HG02798 (cell line): ENCODE measurements around the gene CBX4.
"Not testable (repeated sequence)": the region's sequence is repeated elsewhere in the genome, so short reads cannot be mapped to it uniquely, and the experiment has no call there.

Source experiments
- ATAC-seq: cut with Tn5 transposase; IDR thresholded peaks from one replicate; pipeline ENCODE4 v1.9.1; 2021; ENCODE audit warnings: mild to moderate bottlenecking; ENCODE audit not compliant: unreplicated experiment, poor library complexity

CBX4 gene

DNA sequence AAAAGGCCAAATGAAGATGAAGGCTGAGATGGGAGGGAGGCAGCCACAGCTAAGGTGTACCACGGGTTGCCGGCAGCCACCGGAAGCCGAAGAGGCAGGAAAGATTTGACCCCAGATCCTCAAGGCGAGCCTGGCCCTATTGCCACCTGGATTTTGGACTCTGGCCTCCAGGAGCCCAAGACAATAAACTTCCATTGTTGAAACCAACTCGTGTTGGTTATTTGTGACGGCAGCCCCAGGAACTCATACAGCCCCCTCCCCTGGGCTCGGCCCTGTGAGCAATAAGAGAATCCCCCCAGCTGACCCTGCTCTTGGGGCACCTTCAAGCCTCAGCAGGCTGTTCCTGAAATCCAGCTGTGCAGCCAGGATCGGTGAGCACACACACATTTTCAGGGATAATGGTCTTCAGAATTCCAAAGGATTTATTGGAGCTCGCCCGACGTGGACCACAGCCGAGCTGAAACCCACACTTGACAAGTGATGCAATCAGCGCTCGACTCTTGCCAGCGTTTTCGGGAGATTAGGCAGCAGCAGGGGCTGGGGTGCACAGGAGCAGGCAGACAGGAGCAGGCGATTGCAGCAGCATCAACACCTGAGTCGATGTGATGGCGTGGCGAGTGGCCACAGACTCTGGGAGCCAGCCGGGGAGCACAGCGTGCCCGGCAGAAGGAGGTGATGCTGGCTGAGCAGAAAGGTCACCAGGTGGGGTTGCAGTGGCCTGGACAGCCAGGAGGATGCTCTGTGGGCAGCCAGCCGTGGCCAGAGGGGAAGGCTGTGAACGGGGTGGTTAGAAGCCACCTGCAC, 22.4 kb upstream of the CBX4 start:
- ATAC-seq, result no peak

DNA sequence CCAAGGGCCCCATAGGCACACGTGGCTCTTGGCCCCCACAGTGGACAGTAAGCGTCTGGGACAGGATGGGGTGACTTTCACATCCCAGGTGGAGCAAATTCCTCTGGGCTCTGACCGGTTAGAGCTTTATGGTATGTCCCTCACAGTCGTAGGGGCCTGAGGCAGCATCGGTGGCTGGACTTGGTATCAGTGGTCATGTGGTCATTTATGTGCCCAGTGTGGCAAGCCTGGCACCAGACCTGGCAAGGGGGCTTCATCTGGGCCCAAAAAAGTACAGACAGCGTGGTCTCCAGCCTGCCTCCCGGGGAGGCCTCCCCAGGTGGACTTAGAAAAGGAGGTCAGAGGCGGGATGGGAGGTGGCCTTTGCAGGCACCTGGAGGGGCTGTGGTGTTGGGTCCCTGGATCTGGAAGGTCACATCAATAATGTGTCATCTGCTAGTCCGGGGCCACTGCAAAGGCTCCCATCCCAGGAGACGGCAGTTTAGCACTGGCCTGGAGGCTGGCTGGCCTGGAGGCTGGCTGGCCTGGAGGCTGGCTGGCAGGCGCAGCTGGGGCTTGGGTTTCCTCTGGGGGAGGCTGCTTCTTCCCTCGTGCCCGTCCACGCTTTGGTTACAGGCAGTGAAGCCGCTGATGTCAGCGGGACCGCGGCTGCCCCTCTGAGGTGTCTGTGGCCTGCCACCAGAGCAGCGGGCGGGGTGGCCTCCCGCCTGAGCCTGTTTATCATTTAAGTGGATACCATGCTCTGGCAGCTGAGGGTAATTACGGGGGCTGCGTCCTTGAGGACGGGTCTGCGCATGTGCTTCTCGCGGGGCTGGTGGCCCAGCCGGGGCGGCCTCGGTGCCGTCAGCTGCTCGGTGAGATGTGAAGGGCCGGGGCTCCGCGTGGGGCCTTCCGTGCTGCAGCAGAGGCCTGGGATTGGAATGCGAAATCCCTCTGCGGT, 20.7 kb upstream of the CBX4 start:
- no peak for ATAC-seq

DNA sequence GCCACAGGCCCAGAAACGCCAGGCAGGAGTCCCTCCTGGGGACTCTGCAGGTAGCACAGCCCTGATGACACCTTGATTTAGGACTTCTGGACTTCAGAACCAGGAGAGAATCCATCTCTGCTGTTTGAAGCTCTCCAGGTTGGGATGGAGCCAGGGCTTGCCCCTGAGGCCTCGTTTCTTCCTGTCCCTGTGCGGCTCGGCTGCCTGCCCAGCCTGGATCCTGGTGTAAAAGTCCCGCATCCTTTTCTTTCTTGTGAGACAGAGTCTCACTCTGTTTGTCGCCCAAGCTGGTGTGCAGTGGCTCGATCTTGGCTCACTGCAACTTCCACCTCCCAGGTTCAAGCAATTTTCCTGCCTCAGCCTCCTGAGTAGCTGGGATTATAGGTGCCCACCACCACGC, 17.9 kb upstream of the CBX4 start:
- ATAC-seq, result no peak

DNA sequence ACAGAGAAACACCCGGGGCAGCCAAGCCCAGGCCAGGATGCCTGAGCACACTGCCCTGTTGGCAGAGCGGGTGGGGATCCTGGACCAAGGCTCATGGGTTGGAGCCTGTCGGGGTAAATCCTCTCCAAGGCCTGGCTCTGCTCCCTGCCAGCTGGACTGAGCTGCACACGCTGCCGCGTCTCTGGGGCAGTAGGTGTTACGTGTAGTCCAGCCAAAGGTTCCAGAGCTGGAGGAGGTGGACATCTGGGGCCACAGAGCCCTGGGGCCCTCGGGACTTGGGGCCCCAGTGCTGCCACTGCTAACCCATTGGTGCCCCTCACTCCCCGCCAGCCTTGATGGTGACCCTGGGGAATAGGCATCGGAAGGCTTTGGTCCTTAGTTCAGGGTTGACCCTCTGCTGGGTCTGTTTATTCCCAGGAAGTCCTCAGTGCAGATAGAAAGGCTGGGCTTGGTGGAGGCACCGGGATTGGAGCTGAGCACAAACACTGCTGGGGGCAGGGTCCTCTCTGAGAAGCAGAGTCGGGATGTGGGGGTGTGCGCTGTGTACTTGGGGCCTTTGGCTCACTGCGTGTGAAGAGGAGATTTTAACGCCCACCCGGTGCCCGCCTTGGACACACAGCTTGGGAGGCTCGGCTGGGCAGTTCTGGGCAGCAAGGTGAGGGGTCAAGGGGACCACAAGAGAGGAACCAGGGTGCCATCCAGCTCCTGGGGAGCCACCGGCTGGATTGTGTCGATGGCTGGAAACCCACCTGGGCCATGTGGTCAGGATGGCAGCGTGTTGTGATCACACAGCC, 16.3 kb upstream of the CBX4 start:
- no peak for ATAC-seq

DNA sequence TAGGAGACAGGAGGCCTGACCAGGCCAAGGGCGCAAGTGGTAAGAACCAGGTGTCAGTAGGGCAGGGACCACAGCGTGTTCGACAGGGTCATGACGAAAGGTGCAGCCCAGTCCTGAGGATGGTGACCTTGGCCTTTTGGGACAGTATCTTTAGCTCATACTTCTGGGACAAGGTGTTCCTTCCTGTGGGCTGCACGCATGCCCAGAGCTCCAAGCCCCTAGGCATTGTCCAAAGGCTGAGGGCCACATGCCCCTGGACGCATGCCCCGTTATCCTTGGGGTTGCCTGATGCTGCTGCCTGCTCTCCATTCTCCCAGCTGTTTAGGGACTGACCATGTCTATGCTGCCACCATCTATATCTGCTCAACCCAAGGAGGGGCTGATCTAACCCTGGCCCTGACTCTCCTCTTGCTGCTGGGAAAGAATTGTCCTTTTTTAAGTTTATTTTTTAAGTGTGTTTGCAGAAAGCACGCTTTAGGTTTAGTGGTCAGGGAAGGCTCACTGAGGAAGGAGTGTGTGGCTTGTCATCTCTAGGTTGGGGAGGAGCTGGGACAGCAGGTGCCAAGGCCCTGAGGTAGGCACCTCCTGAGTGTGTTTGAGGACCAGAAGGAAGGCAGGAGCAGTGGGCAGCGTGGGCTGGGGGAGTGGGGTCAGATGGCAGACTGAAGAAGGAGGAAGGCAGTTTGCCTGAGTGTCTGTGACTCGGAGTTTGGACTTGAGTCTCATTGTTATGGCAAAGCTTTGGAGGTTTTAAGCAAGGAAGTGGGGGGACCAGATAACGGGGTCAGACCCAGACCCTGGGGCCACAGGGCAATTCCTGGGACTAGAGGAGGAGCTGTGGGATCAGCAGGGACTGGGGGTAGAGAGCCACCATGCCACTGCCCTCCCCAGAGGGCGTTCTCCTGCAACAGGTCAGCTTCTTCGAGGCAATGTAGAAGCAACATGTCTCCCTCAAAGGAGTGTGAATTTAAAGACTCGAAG, 15.1 kb upstream of the CBX4 start:
- ATAC-seq, result no peak

DNA sequence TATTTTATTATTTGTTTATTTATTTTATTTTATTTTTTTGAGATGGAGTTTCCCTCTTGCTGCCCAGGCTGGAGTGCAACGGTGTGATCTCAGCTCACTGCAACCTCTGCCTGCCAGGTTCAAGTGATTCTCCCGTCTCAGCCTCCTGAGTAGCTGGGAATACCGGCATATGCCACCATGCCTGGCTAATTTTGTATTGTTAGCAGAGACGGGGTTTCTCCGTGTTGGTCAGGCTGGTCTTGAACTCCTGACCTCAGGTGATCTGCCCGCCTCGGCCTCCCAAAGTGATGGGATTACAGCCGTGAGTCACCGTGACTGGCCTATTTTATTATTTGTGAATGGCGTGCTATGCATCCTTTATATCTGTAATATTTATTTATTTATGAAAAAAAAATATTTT, 13.9 kb upstream of the CBX4 start:
- ATAC-seq, result not testable (repeated sequence)

DNA sequence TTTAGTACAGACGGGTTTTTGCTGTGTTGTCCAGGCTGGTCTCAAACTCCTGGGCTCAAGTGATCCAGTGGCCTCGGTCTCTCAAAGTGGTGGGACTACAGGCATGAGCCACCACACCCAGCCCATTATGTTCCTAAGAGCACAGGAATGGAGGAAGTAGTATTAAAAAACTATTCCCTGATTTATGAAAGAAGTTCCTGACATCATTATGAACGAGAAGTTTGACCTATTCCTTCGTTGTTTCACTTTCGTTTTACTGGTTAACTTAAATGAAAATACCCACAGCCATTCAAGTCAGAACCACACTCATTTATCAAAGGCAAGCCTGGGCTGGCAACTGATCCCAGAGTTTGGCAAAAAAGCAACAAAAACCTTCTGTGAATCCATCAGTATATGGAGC, 13.5 kb upstream of the CBX4 start:
- ATAC-seq, result no peak

DNA sequence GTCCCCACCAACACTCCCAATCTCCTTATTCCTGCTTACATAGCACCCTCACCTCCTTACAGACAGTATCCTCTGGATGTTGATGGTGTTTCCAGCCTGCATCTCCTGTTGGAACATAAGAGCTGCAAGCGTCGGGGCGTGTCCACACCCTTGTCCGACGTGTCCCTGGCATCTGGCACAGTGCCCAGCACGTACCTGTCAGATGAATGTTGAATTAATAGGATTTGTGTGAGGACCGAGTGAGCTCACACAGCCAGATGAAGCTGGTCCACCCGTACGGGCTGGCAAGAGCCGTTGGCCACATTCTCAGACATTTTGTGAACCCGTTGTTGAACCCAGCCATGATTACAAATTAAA, 12.2 kb upstream of the CBX4 start:
- no peak for ATAC-seq

DNA sequence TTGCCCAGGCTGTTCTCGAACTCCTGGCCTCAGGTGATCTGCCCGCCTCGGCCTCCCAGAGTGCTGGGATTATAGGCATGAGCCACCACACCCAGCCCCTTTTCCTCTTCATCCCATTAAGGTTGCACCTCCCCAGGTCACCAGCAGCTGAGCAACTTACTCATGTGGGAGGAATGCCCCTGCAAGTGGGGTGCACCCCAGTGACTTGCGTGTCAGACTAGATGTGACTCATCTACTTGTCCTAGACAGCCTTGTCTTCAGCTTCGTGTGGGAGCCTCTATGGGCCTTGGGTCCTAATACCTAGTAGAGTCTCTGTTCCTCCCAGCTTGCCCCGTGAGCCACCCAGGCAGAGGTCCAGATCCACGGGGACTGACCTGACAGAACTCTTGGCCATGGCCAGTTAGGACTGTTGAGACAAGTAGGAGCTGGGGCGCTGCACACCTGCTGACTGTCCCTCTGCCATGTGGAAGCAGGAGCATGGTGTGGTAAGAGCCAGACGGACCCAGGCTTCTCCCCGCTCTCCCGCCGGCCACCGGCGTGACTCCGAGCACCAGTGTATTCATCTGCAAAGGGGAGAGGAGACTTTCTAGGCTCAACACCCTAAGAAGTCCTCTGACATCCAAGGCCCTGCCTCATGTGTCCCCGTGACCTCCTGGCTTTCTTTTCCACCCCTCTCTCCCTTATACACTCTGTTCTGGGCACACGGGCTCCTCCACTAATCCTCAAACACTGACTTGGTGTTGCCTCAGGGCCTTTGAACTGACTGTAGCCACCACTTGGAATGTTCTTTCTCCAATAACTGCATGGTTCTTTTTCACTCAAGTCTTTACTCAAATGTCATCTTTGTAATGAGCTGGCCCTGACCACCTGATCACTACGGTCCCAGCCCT, 11.6 kb upstream of the CBX4 start:
- ATAC-seq, result no peak

DNA sequence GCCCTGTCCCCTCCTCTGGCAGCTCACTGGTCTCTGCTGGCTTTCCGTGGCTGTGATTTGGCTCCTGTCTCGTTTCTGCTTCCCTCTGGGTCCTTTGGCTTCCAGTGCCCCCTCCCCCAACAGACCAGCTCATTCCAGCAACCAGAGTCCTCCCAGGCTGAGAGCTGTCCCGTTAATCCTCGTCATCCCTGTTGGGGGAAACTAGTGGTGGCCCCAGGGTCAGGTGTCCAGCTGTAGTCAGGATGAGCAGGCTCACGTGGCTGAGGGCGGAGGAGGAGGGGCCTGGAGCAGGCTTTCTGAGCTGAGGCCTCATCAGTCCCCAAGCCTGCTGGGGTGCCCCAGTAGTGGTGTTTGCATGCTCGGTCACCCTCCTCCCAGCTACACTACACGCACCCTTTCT, 10.7 kb upstream of the CBX4 start:
- no peak for ATAC-seq

DNA sequence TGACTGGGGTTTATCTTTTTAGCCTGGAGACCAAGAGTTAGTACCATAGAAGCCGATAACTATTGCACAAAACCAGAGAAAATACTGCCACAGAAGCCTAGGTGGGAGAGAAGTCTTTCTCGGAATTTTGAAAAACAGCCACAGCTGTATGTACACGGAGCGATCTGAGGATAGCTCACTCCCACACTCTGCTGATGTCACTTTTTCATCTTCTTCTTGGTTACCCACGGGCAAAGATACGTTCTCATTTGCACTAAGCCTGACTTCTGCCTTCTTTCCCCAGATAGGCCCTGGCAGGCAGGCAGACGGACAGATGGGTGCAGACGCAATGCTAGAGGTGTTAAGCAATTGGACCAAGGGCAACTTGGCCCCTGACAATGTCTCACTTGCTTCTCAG, 9.1 kb upstream of the CBX4 start:
- no peak for ATAC-seq

DNA sequence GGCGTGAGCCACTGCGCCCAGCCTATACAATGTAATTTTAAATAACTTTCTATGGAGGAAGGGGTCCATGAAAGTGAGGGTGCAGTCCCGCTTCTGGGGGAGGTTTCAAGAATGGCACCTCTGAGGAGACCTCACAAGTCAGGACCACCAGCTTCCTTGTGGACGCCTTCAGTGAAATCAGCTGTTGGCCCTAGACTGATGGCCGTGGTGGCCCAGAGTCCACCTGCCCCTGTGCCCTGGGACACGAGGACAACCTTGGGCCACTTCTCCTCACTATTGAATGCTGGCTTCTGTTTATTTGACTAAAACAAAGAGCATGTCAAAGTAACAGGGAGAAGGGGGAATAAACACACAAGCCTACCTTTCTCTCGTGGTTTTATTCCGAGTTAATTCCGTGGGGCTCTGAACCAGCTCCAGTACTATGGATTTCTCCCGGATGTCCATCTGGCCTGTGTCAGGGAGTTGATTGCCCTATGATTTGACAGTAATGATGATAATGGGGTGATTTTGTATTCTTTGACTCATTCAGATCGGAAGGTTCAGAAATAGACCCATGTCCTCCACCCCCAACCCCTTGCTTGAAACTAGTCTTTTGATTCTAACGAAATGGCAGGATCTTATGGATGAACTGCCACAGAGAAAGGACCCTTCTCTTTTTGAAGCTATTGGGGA, 8.6 kb upstream of the CBX4 start:
- ATAC-seq, result no peak

DNA sequence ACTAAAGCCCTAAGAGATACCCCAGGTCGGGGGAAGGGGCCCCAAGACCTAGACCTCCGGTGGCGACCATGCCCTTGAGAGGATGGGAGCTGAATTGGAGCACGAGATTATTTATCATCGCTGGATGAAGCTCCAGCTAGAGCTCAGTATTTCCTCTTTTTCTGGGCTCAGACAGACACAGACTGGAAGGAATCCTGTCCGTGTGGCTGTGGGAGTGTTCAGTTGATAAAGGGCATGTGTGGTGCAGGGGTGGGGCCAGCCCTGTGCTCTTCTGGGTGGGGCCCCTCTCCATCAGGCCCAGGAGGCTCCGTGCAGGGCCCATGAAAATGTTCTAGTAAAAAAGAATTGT, 6.3 kb upstream of the CBX4 start:
- ATAC-seq, result no peak

DNA sequence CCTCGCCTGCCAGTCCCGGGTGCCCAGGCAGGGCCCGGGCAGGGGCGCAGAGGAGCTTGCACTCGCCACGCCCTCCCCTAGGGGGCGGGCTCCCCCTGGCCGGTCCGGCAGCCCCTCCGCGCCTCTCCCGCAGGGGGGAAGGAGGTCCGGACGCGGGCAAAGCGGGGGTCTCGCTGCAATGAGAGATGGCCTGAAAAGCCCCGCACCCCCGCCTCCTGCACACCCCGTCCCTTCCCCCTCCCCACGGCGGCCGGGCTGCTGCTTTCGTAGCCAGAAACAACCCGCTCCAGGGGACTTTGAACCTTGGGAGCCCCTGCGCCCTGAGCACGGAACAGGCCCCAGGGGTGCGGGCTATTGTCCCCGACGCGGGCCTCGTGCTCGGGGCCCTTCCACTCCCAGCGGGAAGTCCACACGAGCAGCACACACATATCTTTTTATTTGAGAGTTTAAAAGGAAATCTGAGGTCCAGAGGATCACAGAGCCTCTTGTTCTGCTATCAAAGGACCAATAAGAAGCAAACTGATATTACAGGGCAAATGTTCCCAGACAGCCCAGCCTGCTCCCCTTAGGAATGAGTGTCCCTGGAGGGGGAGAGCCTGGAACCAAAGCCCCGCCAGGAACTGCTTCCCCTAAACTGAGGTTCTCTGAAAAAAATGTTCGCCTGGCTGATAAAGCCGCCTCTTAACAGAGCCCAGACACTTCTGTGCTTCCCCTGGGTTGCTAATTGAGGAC, 5.8 kb upstream of the CBX4 start:
- no peak for ATAC-seq

DNA sequence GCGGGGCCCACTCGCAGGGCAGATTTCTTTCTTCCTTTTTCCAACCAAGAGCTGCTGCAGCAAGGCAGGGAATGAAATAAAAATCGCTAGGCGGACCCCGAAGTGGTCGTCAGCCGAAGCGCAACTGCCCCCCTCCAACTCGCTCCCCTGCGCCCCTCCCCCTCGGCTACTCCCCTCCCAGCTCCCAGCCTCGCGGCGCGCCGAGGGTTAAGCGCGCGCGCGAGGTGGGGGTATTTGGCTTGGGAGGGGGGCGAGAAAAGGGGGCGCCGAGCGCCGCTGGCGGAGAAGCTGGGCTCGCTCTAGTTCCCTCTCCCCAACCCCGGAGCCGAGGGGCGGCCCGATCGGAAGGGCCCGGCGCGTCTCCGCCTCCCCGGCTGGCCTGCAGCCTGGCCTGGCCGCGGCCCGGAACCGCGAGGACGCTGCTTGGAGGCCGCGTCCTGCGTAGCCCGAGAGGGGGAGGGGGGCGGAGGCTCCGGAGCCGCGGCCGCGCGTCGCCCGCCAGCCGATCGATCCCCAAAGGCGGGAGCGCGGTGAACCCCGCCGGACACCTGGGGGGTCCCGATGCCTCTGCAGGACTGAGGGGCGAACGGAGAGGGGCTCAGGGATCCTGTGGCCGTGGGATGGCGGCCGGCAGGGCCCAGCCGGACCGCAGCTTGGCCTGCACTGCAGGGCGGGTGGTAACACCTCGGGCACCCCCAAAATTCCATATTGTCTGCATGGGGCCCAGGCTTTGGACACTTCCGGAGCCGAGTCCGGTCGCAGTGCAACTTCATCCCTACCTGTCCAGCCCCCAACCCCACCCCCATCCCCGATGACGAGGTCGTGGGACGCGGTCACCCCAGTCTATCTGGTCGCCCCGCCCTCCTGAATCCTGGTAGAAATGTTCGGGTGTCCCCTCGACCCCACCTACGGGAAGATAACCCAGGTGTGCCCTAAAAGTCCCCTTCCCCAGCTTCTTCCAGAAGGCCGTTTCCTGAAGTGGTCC, 4.9 kb upstream of the CBX4 start:
- no peak for ATAC-seq

DNA sequence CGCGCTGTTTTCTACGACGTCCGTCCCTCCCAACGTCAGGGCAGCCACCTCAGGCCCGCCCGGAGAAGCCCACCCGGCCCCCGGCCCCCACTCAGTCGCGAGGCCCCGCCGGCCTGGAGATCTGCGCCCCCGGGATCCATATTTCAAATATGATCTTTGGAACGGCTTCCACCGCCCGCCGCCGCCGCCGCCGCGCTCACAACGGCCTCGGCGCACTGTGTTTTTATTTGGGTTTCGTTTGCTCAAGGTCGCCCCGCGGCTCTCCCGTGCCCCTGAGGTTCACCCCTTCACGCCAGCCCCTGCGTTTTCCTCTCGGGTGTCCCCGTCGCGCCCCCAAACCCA, 4.2 kb upstream of the CBX4 start:
- ATAC-seq, result no peak
